ENCODE data around the gene FOXP1. TPM values are rescaled to one million over a fixed set of nuclear protein-coding genes. Genes with fewer than 3 reads are reported as not detected.
A peak's percentile ranks its signal among the peaks of the same experiment; 100 is the strongest.

The FOXP1 gene
- total and polyA plus RNA-seq, 2 of the 13 experiments (the other 11 are each of a cell fraction or from before 2014, with no cell fraction given) = 40.4 to 59.0 TPM

GRCh38 chr3:71497971-71498444 is 85.5 kb downstream of the FOXP1 start:
- no peak overlapping the region for H2AFZ ChIP-seq (ENCODE audit: low read length)
- ChIA-PET POLR2A (interaction anchor here (1.9 kb wide), 1 partner anchor 85 kb away, joined by 7 read pairs; the partner anchor contains the start of gene FOXP1), CTCF (ENCODE audit: low intra/inter-chr PET ratio, low total read pairs) (no interaction called here)
- peaks cover 0 to 4% of the 10 kb centered on the region in 2 experiments; a peak in 2 of 5 replicates for H3K36me3 ChIP-seq (replicated peaks in 1 of 2; ENCODE audit: control insufficient read depth in 1 of 2, insufficient read depth in 2 of 2, low read length in 2 of 2)
- DNase-seq (ENCODE audit: low spot score) (no peak), FAIRE-seq (no peak), ATAC-seq (no peak)
- H4K20me1 ChIP-seq (ENCODE audit: insufficient read depth, low read length) = peaks cover 7% of the 10 kb centered on the region
- no peaks in the 10 kb centered on the region for H3K9me3 ChIP-seq (ENCODE audit: low read length)
- H3K27me3 ChIP-seq (ENCODE audit: control insufficient read depth in 1 of 2, insufficient read depth in 2 of 2, low read length in 2 of 2) = no peaks in the 10 kb centered on the region
- peaks cover 25% of the 10 kb centered on the region for H3K79me2 ChIP-seq (ENCODE audit: insufficient read depth, low read length)
- BruUV-seq (replicated peaks) = no TSS peak
- intact Hi-C loops (cut with micrococcal nuclease; ENCODE audit: unreplicated experiment) (no loop called here), in situ Hi-C loops (cut with HindIII; ENCODE audit: extremely low pct_ligation_motif_present, low pct_unique_long_range_greater_than_20kb) (no loop called here)
- no peak overlapping the region for H3K4me2 ChIP-seq (ENCODE audit: low read depth, low read length)
- H3K9ac ChIP-seq (ENCODE audit: insufficient read depth, low read depth, low read length) = no peak overlapping the region
- peak overlapping the region; percentile 19 for H3K27ac ChIP-seq (ENCODE audit: extremely low read length, insufficient read depth, low read length)
- 96% methylated on average over 5 of the region's 5 CpGs for WGBS (ENCODE audit: low lambda C conversion rate)
- TF ChIP-seq ATF4 (CRISPR knock-in tag; IDR thresholded peaks at IDR 0.05) = no peak
- TF ChIP-seq ZNF7 (CRISPR knock-in tag; IDR thresholded peaks at IDR 0.05) = peak; percentile 48; the same call in 1 of the 2 replicates
- no peak for TF ChIP-seq ZNF713 (CRISPR knock-in tag; IDR thresholded peaks at IDR 0.05)
- no peak for TF ChIP-seq SNAPC4 (CRISPR knock-in tag; IDR thresholded peaks at IDR 0.05)
- no peak for TF ChIP-seq NR2F6 (IDR thresholded peaks at IDR 0.05)
- TF ChIP-seq NR2F6 (CRISPR knock-in tag; IDR thresholded peaks at IDR 0.05) = no peak
- H3K4me3 ChIP-seq (replicated peaks in 1 of 3; ENCODE audit: insufficient read depth in 1 of 3, low read depth in 2 of 3, low read length in 3 of 3) = no peak overlapping the region
- peaks cover 31% of the 10 kb centered on the region for H3K4me1 ChIP-seq (ENCODE audit: insufficient read depth, low read length)
